GM12864 (cell line): ENCODE measurements around the gene OR52M1.

Experiments
- DNase-seq: peaks from one replicate; pipeline ENCODE4 v3.0.0-alpha.2; 2011; ENCODE audit warnings: low read depth
- H3K4me3 ChIP-seq: 2 replicates; pipeline ENCODE4 v1.5.1; 2011; ENCODE audit warnings: mild to moderate bottlenecking, low read depth, low read length, control low read depth
- TF ChIP-seq, protein P1 (sequence below): IDR thresholded peaks from 2 replicates; pipeline ENCODE4 v1.5.1; 2011; ENCODE audit warnings: low read depth, mild to moderate bottlenecking, moderate library complexity, low read length, control low read depth, inconsistent platforms; ENCODE audit errors: missing control alignments

OR52M1 gene, protein sequence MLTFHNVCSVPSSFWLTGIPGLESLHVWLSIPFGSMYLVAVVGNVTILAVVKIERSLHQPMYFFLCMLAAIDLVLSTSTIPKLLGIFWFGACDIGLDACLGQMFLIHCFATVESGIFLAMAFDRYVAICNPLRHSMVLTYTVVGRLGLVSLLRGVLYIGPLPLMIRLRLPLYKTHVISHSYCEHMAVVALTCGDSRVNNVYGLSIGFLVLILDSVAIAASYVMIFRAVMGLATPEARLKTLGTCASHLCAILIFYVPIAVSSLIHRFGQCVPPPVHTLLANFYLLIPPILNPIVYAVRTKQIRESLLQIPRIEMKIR

DNA sequence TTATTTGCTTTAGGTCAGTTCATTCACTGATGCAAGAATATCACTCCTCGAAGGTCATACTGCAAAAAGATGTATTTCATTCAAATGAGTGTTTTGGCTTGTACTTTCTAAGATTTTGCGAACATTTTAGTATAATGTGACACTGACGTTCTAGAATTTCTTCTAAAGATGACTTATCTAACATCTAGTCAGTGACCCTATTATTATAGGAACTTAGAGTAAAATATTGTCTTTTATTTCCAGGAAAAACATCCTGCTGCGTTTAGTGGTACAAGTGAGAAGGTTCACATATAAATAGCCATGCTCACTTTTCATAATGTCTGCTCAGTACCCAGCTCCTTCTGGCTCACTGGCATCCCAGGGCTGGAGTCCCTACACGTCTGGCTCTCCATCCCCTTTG lies at the start of gene OR52M1:
Gene OR52M1 (plus strand): TSS at position 301 of the 400 bp plus-strand sequence. CDS start 0 bp downstream, at position 301.
- no peak within 1 kb of the TSS for H3K4me3 ChIP-seq
- TF ChIP-seq, protein P1, sequence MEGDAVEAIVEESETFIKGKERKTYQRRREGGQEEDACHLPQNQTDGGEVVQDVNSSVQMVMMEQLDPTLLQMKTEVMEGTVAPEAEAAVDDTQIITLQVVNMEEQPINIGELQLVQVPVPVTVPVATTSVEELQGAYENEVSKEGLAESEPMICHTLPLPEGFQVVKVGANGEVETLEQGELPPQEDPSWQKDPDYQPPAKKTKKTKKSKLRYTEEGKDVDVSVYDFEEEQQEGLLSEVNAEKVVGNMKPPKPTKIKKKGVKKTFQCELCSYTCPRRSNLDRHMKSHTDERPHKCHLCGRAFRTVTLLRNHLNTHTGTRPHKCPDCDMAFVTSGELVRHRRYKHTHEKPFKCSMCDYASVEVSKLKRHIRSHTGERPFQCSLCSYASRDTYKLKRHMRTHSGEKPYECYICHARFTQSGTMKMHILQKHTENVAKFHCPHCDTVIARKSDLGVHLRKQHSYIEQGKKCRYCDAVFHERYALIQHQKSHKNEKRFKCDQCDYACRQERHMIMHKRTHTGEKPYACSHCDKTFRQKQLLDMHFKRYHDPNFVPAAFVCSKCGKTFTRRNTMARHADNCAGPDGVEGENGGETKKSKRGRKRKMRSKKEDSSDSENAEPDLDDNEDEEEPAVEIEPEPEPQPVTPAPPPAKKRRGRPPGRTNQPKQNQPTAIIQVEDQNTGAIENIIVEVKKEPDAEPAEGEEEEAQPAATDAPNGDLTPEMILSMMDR: no peak
- DNase-seq: no peak

DNA sequence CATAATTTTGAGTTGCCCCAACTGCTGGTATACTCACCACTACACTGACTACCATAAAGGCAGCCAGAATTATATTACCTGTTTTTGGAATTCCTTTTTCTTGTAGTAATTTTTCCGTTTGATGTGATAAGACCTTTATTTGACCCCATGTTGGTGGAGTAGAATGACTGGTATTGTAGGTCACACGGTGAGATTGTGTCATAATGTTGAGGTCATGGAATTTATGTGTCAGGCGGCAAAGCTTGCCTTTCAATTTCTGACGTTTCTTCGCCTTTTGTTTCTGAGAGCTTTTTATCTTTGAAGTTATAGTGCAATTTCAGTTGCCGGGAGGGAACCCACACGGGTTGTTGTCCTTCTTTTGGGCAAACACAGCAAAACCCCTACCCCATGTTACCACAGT lies 49.5 kb upstream of the OR52M1 start:
- H3K4me3 ChIP-seq: no peak overlapping the region
- TF ChIP-seq, protein P1: no peak
- no peak for DNase-seq

DNA sequence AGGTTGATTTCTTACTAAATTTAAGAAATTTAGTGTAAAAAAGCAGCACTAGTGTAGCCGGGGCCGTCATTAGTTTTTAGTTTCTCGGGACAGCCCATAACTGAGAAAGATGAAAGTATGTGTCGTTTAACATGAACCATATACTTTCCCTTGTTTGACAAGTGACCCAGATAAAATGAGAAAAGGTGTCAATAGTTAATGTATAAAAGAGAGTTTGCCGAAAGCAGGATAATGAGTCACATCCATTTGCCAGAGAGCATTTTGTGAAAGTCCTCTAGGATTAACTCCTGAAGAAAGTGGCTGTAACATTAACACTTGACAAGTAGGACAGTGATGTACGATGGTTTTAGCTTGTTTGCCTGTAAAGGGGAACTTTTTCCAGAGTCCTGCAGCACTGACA lies 49.0 kb upstream of the OR52M1 start:
- H3K4me3 ChIP-seq: no peak overlapping the region
- no peak for DNase-seq
- TF ChIP-seq, protein P1: no peak

DNA sequence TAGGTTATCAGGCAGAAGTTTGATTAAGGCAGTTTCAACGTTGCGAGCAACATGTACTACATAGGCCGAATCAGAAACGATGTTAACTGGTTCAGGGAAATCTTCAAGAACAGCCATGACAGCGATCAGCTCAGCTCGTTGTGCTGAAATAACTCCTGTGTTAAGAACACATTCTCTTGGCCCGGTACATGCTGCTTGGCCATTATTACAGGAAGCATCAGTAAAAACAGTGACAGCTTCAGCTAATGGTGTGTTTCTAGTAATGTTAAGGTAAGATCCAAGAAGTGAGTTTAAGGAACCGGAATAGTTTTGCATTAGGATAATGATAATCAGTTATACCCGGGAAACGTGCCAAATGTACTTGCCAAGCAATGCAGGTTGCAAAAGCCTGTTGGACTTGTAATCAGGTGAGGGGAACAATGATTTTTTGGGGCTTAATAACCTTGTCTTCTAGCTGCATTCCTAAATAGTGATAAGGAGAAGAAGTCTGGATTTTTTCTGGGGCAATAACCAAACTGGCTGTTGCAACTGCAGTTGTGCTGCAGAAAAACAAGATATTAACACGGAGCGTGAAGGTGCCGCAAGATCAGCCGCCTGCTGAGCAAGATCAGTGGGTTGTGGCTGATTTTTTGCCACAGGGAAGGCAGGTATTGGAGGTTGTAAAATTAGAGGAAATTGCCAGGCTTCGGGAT lies 48.3 kb upstream of the OR52M1 start:
- no peak overlapping the region for H3K4me3 ChIP-seq
- DNase-seq: no peak
- TF ChIP-seq, protein P1: no peak

DNA sequence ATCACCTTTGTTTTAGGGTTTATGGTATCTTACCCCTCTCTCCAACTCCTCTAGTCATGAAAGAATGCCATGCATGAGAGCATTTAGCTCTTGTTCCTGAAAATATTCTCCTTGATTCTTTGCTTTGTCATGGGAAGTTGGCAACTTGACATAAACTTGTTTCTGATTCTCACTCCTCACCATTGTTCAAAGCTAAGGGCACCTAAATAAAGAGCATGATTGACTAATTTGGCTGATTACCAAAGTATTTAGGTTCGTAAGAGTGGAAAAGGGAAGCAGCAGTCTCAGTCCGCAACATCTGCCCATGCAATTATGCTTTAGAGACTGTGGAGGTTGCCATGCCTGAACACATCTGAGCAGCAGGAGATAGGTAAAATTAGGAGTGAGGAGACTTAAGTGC lies 36.1 kb upstream of the OR52M1 start:
- H3K4me3 ChIP-seq: no peak overlapping the region
- TF ChIP-seq, protein P1: no peak
- DNase-seq: no peak

DNA sequence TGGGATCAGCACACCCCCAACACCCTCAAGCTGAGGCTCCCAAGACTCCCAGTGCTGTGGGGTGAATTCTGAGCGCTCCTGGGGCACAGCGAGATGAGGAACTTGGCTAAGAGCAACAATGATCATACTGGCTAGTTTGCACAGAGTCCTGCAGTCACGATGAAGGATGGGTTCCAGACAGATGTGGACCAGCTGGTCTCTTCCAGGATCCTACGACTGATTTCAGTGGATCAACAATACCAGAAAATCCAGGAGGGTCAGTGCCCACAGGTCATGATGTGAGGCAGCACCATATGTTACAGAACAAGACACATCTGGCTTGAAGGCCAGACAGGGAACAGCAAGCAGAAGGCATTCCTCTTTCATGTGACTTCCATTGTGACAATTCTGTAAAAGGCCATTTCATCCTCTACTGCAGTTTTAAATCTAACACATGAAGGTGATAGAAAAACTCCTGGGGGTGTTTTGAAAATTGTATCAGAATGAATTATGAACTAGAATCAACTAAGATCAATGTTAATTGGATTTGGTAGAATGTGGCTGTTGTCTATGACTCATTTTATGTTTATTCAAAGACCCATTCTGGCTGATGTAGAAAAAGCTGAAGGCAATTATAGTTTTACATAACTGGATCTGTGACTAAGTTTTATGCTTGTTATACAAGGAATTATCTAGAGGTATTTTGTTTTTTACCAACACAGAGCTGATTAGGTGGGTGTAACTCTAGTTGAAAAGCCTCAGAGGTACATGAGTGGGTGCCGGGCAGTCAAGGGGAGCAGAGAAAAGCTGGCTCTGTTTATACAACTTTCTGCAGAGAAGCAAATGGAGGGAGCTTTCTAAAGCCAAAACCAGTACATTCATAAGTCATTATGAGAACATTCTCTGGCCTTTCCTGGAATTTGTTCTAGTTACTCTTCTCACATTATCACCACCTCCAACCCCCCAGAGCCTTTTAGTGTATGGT lies 33.4 kb upstream of the OR52M1 start:
- TF ChIP-seq, protein P1: no peak
- no peak for DNase-seq
- no peak overlapping the region for H3K4me3 ChIP-seq
